NB4 (cell line): ENCODE results near the gene NAALADL2.

ENCODE experiments used
- MYC ChIP-seq: IDR thresholded peaks from 2 replicates; pipeline ENCODE4 v1.6.1; 2011; ENCODE audit warnings: low read depth, low read length
- POLR2A ChIP-seq: IDR thresholded peaks from 2 replicates; pipeline ENCODE4 v1.6.1; 2011; ENCODE audit warnings: mild to moderate bottlenecking; ENCODE audit not compliant: insufficient read length; ENCODE audit errors: extremely low read depth
- TF ChIP-seq, protein P1 (sequence below): IDR thresholded peaks from one replicate; pipeline ENCODE4 v1.5.1; 2012; ENCODE audit warnings: low read depth, low read length

GRCh38 chr3:175591375-175591774 is 732.2 kb downstream of the NAALADL2 start:
- TF ChIP-seq POLR2A (no peak), MYC (no peak)
- TF ChIP-seq, protein P1, sequence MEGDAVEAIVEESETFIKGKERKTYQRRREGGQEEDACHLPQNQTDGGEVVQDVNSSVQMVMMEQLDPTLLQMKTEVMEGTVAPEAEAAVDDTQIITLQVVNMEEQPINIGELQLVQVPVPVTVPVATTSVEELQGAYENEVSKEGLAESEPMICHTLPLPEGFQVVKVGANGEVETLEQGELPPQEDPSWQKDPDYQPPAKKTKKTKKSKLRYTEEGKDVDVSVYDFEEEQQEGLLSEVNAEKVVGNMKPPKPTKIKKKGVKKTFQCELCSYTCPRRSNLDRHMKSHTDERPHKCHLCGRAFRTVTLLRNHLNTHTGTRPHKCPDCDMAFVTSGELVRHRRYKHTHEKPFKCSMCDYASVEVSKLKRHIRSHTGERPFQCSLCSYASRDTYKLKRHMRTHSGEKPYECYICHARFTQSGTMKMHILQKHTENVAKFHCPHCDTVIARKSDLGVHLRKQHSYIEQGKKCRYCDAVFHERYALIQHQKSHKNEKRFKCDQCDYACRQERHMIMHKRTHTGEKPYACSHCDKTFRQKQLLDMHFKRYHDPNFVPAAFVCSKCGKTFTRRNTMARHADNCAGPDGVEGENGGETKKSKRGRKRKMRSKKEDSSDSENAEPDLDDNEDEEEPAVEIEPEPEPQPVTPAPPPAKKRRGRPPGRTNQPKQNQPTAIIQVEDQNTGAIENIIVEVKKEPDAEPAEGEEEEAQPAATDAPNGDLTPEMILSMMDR, result no peak
